ENCODE data around the gene CCDC32.

The CCDC32 gene

GRCh38 chr15:40565333-40566238 is 744 bp upstream of the CCDC32 start:
- no peak for DNase-seq

- DNase-seq = no peak
Observed at GRCh38 chr15:40563426-40563825, 1.4 kb downstream of the CCDC32 start.

- DNase-seq = no peak
Observed at GRCh38 chr15:40562691-40563090, 2.2 kb downstream of the CCDC32 start.

- DNase-seq = no peak
Observed at GRCh38 chr15:40558952-40559742, 5.7 kb downstream of the CCDC32 start.

- DNase-seq = no peak
Observed at GRCh38 chr15:40555876-40556275, 9.0 kb downstream of the CCDC32 start.

GRCh38 chr15:40554161-40554525 is 10.7 kb downstream of the CCDC32 start:
- DNase-seq = no peak

GRCh38 chr15:40550341-40551037 is 14.4 kb downstream of the CCDC32 start:
- no peak for DNase-seq

GRCh38 chr15:40549894-40550293 is 14.9 kb downstream of the CCDC32 start:
- DNase-seq = no peak

- no peak for DNase-seq
Observed at GRCh38 chr15:40548610-40549009, 16.2 kb downstream of the CCDC32 start.

GRCh38 chr15:40545457-40545856 is 19.4 kb downstream of the CCDC32 start:
- no peak for DNase-seq

GRCh38 chr15:40543631-40544294 is 21.1 kb downstream of the CCDC32 start:
- DNase-seq = no peak

GRCh38 chr15:40543082-40543481 is 21.8 kb downstream of the CCDC32 start:
- DNase-seq = no peak

- DNase-seq = no peak
Observed at GRCh38 chr15:40538976-40539375, 25.9 kb downstream of the CCDC32 start.

- DNase-seq = no peak
Observed at GRCh38 chr15:40536501-40536900, 28.3 kb downstream of the CCDC32 start.

- no peak for DNase-seq
Observed at GRCh38 chr15:40534371-40534770, 30.5 kb downstream of the CCDC32 start.

GRCh38 chr15:40533763-40534364 is 31.0 kb downstream of the CCDC32 start:
- no peak for DNase-seq

GRCh38 chr15:40528801-40529200 is 36.0 kb downstream of the CCDC32 start:
- no peak for DNase-seq

GRCh38 chr15:40525855-40526254 is 39.0 kb downstream of the CCDC32 start:
- DNase-seq = no peak

- no peak for DNase-seq
Observed at GRCh38 chr15:40523611-40524010, 41.2 kb downstream of the CCDC32 start.

- no peak for DNase-seq
Observed at GRCh38 chr15:40516322-40516721, 48.5 kb downstream of the CCDC32 start.

- DNase-seq = no peak
Observed at GRCh38 chr15:40513609-40514008, 51.2 kb downstream of the CCDC32 start.

GRCh38 chr15:40512440-40512839 is 52.4 kb downstream of the CCDC32 start:
- no peak for DNase-seq
